ENCODE data around the gene STK10. TPM values are rescaled to one million over a fixed set of nuclear protein-coding genes. Genes with fewer than 3 reads are reported as not detected.

STK10 gene
- total and polyA plus RNA-seq, 9 of the 15 experiments (the other 6 are each of a cell fraction or from before 2014, with no cell fraction given): 0.30 to 6.7 (median 2.4) TPM

- TF ChIP-seq TFE3 (CRISPR knock-in tag; IDR thresholded peaks at IDR 0.05) (no peak), HNRNPUL1 (IDR thresholded peaks at IDR 0.05; ENCODE audit: low read length) (no peak), THRAP3 (IDR thresholded peaks at IDR 0.05; ENCODE audit: borderline replicate concordance) (no peak), ZNF124 (CRISPR knock-in tag; IDR thresholded peaks at IDR 0.05) (no peak), ZNF408 (CRISPR knock-in tag; IDR thresholded peaks at IDR 0.05; ENCODE audit: low read depth) (no peak), MGA (IDR thresholded peaks at IDR 0.05) (0 out of 2 replicates have a peak, but pooled peaks have one; percentile 11)
Measured at GRCh38 chr5:172144291-172144815, 43.7 kb downstream of the STK10 start (continued).
